Amniotic stem cell (primary cell): Measurements from ENCODE around the gene SMAD7.
A peak's percentile ranks its signal among the peaks of the same experiment; 100 is the strongest.

Source experiments
- DNase-seq: peaks from one replicate; lab custom pipeline; 2025; lab: John Stamatoyannopoulos, UW

The SMAD7 gene

GRCh38 chr18:48914581-48915251, 36.0 kb downstream of the SMAD7 start:
- no peak for DNase-seq

GRCh38 chr18:48913775-48914174, 37.0 kb downstream of the SMAD7 start:
- DNase-seq: no peak

- DNase-seq: no peak
Observed at GRCh38 chr18:48913201-48913600, 37.6 kb downstream of the SMAD7 start.

GRCh38 chr18:48910972-48911545, 39.7 kb downstream of the SMAD7 start:
- no peak for DNase-seq

GRCh38 chr18:48909721-48910120, 41.0 kb downstream of the SMAD7 start:
- no peak for DNase-seq

- no peak for DNase-seq
Observed at GRCh38 chr18:48908916-48909315, 41.8 kb downstream of the SMAD7 start.

GRCh38 chr18:48905513-48905912, 45.3 kb downstream of the SMAD7 start:
- DNase-seq: no peak

- no peak for DNase-seq
Observed at GRCh38 chr18:48904847-48905394, 45.8 kb downstream of the SMAD7 start.

- no peak for DNase-seq
Observed at GRCh38 chr18:48904091-48904490, 46.7 kb downstream of the SMAD7 start.

GRCh38 chr18:48902856-48903601, 47.7 kb downstream of the SMAD7 start:
- DNase-seq: no peak

GRCh38 chr18:48902023-48902855, 48.5 kb downstream of the SMAD7 start:
- DNase-seq: peak; percentile 46

- no peak for DNase-seq
Observed at GRCh38 chr18:48901145-48902022, 49.4 kb downstream of the SMAD7 start.

- DNase-seq: no peak
Observed at GRCh38 chr18:48900469-48900868, 50.3 kb downstream of the SMAD7 start.

- DNase-seq: no peak
Observed at GRCh38 chr18:48899558-48900174, 51.1 kb downstream of the SMAD7 start.

GRCh38 chr18:48898521-48898920, 52.2 kb downstream of the SMAD7 start:
- no peak for DNase-seq

- DNase-seq: no peak
Observed at GRCh38 chr18:48897531-48897930, 53.2 kb downstream of the SMAD7 start.

GRCh38 chr18:48896875-48897511, 53.8 kb downstream of the SMAD7 start:
- DNase-seq: no peak

- no peak for DNase-seq
Observed at GRCh38 chr18:48896326-48896874, 54.4 kb downstream of the SMAD7 start.

- no peak for DNase-seq
Observed at GRCh38 chr18:48894799-48895346, 55.9 kb downstream of the SMAD7 start.
